ENCODE results near the gene ITFG2.
"Not testable (repeated sequence)": the region's sequence is repeated elsewhere in the genome, so short reads cannot be mapped to it uniquely, and the experiment has no call there.

The ITFG2 gene

GRCh38 chr12:2768224-2768961 lies 44.1 kb upstream of the ITFG2 start:
- Histone ChIP-seq H3K36me3 (replicated peaks; ENCODE audit: insufficient read depth, low read length) (no peaks in the 10 kb centered on the region), H3K9me3 (replicated peaks; ENCODE audit: insufficient read depth, low read length) (no peaks in the 10 kb centered on the region), H2AFZ (ENCODE audit: low read length) (no peak overlapping the region), H3K9me2 (replicated peaks; ENCODE audit: insufficient read depth, low read length) (no peaks in the 10 kb centered on the region), H3K4me2 (ENCODE audit: low read depth, low read length) (no peak overlapping the region), H3K4me3 (ENCODE audit: low read length) (no peak overlapping the region), H4K20me1 (ENCODE audit: insufficient read depth, low read length) (no peaks in the 10 kb centered on the region), H3K27ac (ENCODE audit: low read length) (no peak overlapping the region), H3K4me1 (ENCODE audit: low read length) (no peaks in the 10 kb centered on the region), H3K27me3 (replicated peaks; ENCODE audit: insufficient read depth, low read length) (no peaks in the 10 kb centered on the region), H3K9ac (ENCODE audit: low read length) (no peak overlapping the region), H3F3A (ENCODE audit: insufficient read depth, low read length) (no peaks in the 10 kb centered on the region), H3K79me2 (ENCODE audit: low read length) (no peaks in the 10 kb centered on the region)
- no peak for DNase-seq
- no peak for TF ChIP-seq EZH2 (optimal IDR thresholded peaks at IDR 0.05; ENCODE audit: low read depth, low read length)
- TF ChIP-seq EZH2phosphoT487 (IDR thresholded peaks at IDR 0.05; ENCODE audit: low read length), result no peak
- no peak for TF ChIP-seq CTCF (IDR thresholded peaks at IDR 0.05; ENCODE audit: low read length)

- H3K27ac ChIP-seq (ENCODE audit: low read length), result no peak overlapping the region
- H3K79me2 ChIP-seq (ENCODE audit: low read length), result no peaks in the 10 kb centered on the region
- H2AFZ ChIP-seq (ENCODE audit: low read length), result no peak overlapping the region
These were observed 42.5 kb upstream of the ITFG2 start for GRCh38 chr12:2769866-2770533.

GRCh38 chr12:2770544-2770943 lies 41.9 kb upstream of the ITFG2 start:
- not testable (repeated sequence) for H3K4me2 ChIP-seq (ENCODE audit: low read depth, low read length); H3K79me2 ChIP-seq (ENCODE audit: low read length); H3K27ac ChIP-seq (ENCODE audit: low read length); H3K9me3 ChIP-seq (replicated peaks; ENCODE audit: insufficient read depth, low read length); H3K27me3 ChIP-seq (replicated peaks; ENCODE audit: insufficient read depth, low read length); H3K9ac ChIP-seq (ENCODE audit: low read length); H3K4me3 ChIP-seq (ENCODE audit: low read length); H3F3A ChIP-seq (ENCODE audit: insufficient read depth, low read length); H3K36me3 ChIP-seq (replicated peaks; ENCODE audit: insufficient read depth, low read length); H3K4me1 ChIP-seq (ENCODE audit: low read length); H4K20me1 ChIP-seq (ENCODE audit: insufficient read depth, low read length); H3K9me2 ChIP-seq (replicated peaks; ENCODE audit: insufficient read depth, low read length); H2AFZ ChIP-seq (ENCODE audit: low read length); DNase-seq

More at GRCh38 chr12:2769866-2770533, 42.5 kb upstream of the ITFG2 start:
- DNase-seq, result no peak
- H3F3A ChIP-seq (ENCODE audit: insufficient read depth, low read length), result no peaks in the 10 kb centered on the region
- no peak overlapping the region for H3K9ac ChIP-seq (ENCODE audit: low read length)
- H3K4me3 ChIP-seq (ENCODE audit: low read length), result no peak overlapping the region
- H3K4me1 ChIP-seq (ENCODE audit: low read length), result no peaks in the 10 kb centered on the region
- no peaks in the 10 kb centered on the region for H3K27me3 ChIP-seq (replicated peaks; ENCODE audit: insufficient read depth, low read length)
- no peaks in the 10 kb centered on the region for H3K36me3 ChIP-seq (replicated peaks; ENCODE audit: insufficient read depth, low read length)
- H3K4me2 ChIP-seq (ENCODE audit: low read depth, low read length), result no peak overlapping the region
- no peaks in the 10 kb centered on the region for H3K9me3 ChIP-seq (replicated peaks; ENCODE audit: insufficient read depth, low read length)
- no peaks in the 10 kb centered on the region for H3K9me2 ChIP-seq (replicated peaks; ENCODE audit: insufficient read depth, low read length)
- TF ChIP-seq CTCF (IDR thresholded peaks at IDR 0.05; ENCODE audit: low read length) (no peak), EZH2 (optimal IDR thresholded peaks at IDR 0.05; ENCODE audit: low read depth, low read length) (no peak), EZH2phosphoT487 (IDR thresholded peaks at IDR 0.05; ENCODE audit: low read length) (no peak)
- H4K20me1 ChIP-seq (ENCODE audit: insufficient read depth, low read length), result no peaks in the 10 kb centered on the region

DNA sequence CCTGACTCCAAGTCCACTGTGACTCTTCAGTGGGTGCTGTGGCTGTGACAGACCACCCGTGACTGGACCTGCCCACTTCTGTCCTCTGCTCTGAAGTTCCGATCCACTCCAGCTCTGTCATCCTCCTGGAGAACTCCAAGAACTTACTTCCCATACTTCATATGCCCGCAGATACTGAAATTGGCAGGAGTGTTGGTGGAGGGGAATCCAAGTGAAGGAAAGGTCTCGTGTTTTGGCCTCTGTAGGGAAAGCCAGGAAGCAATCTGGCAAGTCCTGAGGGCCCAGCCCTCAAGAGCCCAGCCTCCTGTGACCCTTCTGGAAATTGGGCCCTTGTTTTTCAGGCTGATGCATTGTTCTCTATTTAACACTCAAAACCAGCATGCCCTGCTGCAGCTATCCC lies 40.1 kb upstream of the ITFG2 start:
- Histone ChIP-seq H3K36me3 (replicated peaks; ENCODE audit: insufficient read depth, low read length) (no peaks in the 10 kb centered on the region), H3F3A (ENCODE audit: insufficient read depth, low read length) (no peaks in the 10 kb centered on the region), H3K4me3 (ENCODE audit: low read length) (no peak overlapping the region), H3K79me2 (ENCODE audit: low read length) (no peaks in the 10 kb centered on the region), H3K9me3 (replicated peaks; ENCODE audit: insufficient read depth, low read length) (no peaks in the 10 kb centered on the region), H3K4me1 (ENCODE audit: low read length) (no peaks in the 10 kb centered on the region), H3K9me2 (replicated peaks; ENCODE audit: insufficient read depth, low read length) (no peaks in the 10 kb centered on the region), H4K20me1 (ENCODE audit: insufficient read depth, low read length) (no peaks in the 10 kb centered on the region), H3K27me3 (replicated peaks; ENCODE audit: insufficient read depth, low read length) (no peaks in the 10 kb centered on the region), H3K9ac (ENCODE audit: low read length) (no peak overlapping the region), H3K4me2 (ENCODE audit: low read depth, low read length) (no peak overlapping the region), H2AFZ (ENCODE audit: low read length) (no peak overlapping the region), H3K27ac (ENCODE audit: low read length) (no peak overlapping the region)
- no peak for TF ChIP-seq CTCF (IDR thresholded peaks at IDR 0.05; ENCODE audit: low read length)
- TF ChIP-seq EZH2 (optimal IDR thresholded peaks at IDR 0.05; ENCODE audit: low read depth, low read length), result no peak
- TF ChIP-seq EZH2phosphoT487 (IDR thresholded peaks at IDR 0.05; ENCODE audit: low read length), result no peak
- no peak for DNase-seq

All from MM.1S (cell line).